HepG2 (cell line): ENCODE results near the gene DPAGT1. TPM values are rescaled to one million over a fixed set of nuclear protein-coding genes. Genes with fewer than 3 reads are reported as not detected.

Experiments used
- CHCHD3 ChIP-seq: sonication (generic); formaldehyde crosslinking; IDR thresholded peaks from 2 replicates; pipeline ENCODE4 v1.8.0; 2022; ENCODE audit warnings: mild to moderate bottlenecking, missing genetic modification reagents, moderate library complexity
- CHD4 ChIP-seq: fragments of 200-600 bp; sonication (generic); IDR thresholded peaks from 2 replicates; pipeline ENCODE4 v1.7.0; 2017; ENCODE audit warnings: mild to moderate bottlenecking, low read length, borderline replicate concordance
- CREB1 ChIP-seq, 2 experiments: fragments of 450-650 bp in 1 of 2; IDR thresholded peaks; 2 replicates each; pipeline ENCODE4 v1.6.1; 2016 to 2017; ENCODE audit warnings: control low read depth in 1 of 2, mild to moderate bottlenecking in 1 of 2, missing compliant biosample characterization in 1 of 2, missing genetic modification characterization in 1 of 2
- HNRNPH1 ChIP-seq: fragments of 200-400 bp; formaldehyde crosslinking; optimal IDR thresholded peaks from 2 replicates; pipeline ENCODE3; 2017; ENCODE audit warnings: mild to moderate bottlenecking, low read depth, low read length
- KMT2A ChIP-seq: sonication (generic); formaldehyde crosslinking; IDR thresholded peaks from 2 replicates; pipeline ENCODE4 v1.4.0; 2020; ENCODE audit warnings: missing genetic modification reagents
- MYC ChIP-seq: sonication (generic); formaldehyde crosslinking; IDR thresholded peaks from 2 replicates; pipeline ENCODE4 v1.9.0; 2021; ENCODE audit warnings: missing genetic modification reagents, borderline replicate concordance
- SETDB1 ChIP-seq: sonication (generic); formaldehyde crosslinking; IDR thresholded peaks from 2 replicates; pipeline ENCODE4 v1.5.1; 2020; ENCODE audit warnings: missing genetic modification reagents, mild to moderate bottlenecking, borderline replicate concordance
- TAF15 ChIP-seq: fragments of 200-400 bp; formaldehyde crosslinking; IDR thresholded peaks from one replicate; pipeline ENCODE4 v1.6.1; 2018; ENCODE audit warnings: mild to moderate bottlenecking, low read depth, low read length; ENCODE audit not compliant: poor library complexity, severe bottlenecking
- TEF ChIP-seq: sonication (generic); formaldehyde crosslinking; IDR thresholded peaks from 2 replicates; pipeline ENCODE4 v1.5.0; 2020; ENCODE audit warnings: missing genetic modification reagents
- TFAP4 ChIP-seq: sonication (generic); IDR thresholded peaks from 2 replicates; pipeline ENCODE4 v1.6.1; 2016; ENCODE audit warnings: low read depth, borderline replicate concordance
- TFE3 ChIP-seq: IDR thresholded peaks from 2 replicates; pipeline ENCODE4 v1.6.1; 2016
- TP53 ChIP-seq: sonication (generic); formaldehyde crosslinking; conservative IDR thresholded peaks from 2 replicates; pipeline ENCODE4 v1.4.0; 2020; ENCODE audit warnings: missing genetic modification reagents
- ZMAT5 ChIP-seq: sonication (generic); formaldehyde crosslinking; IDR thresholded peaks from 2 replicates; pipeline ENCODE4 v1.5.0; 2020; ENCODE audit warnings: mild to moderate bottlenecking, low read depth, missing genetic modification reagents, borderline replicate concordance
- ZNF136 ChIP-seq: sonication (generic); formaldehyde crosslinking; IDR thresholded peaks from 2 replicates; pipeline ENCODE4 v1.8.1; 2022; ENCODE audit warnings: low read depth, mild to moderate bottlenecking, moderate library complexity, missing genetic modification reagents
- ZNF138 ChIP-seq: sonication (generic); formaldehyde crosslinking; IDR thresholded peaks from 2 replicates; pipeline ENCODE4 v1.5.0; 2020; ENCODE audit warnings: mild to moderate bottlenecking, low read depth, missing genetic modification reagents
- ZNF333 ChIP-seq: sonication (generic); formaldehyde crosslinking; IDR thresholded peaks from 2 replicates; pipeline ENCODE4 v1.4.0; 2020; ENCODE audit warnings: mild to moderate bottlenecking, missing genetic modification reagents, borderline replicate concordance
- ZNF446 ChIP-seq: sonication (generic); formaldehyde crosslinking; IDR thresholded peaks from 2 replicates; pipeline ENCODE4 v1.5.0; 2020; ENCODE audit warnings: mild to moderate bottlenecking, missing genetic modification reagents
- ZNF547 ChIP-seq: sonication (generic); formaldehyde crosslinking; IDR thresholded peaks from 2 replicates; pipeline ENCODE4 v1.5.1; 2020; ENCODE audit warnings: mild to moderate bottlenecking, missing genetic modification reagents
- ZNF598 ChIP-seq: sonication (generic); formaldehyde crosslinking; IDR thresholded peaks from 2 replicates; pipeline ENCODE4 v1.5.1; 2020; ENCODE audit warnings: mild to moderate bottlenecking, missing genetic modification reagents, borderline replicate concordance
- ZNF7 ChIP-seq: IDR thresholded peaks from 2 replicates; pipeline ENCODE4 v1.6.1; 2016; ENCODE audit warnings: missing biosample characterization, missing genetic modification reagents
- polyA plus RNA-seq, 8 experiments: library from polyadenylated mRNA; depleted of rRNA in 3 of 8; stranded (reverse) in 7 of 8; unstranded in 1 of 8; fragments of >200 nt; fragmentation: Illumina TruSeq in 4 of 8; extraction: Trizol in 4 of 8; gene quantifications; 2 replicates each; pipeline versions ENCODE4 v1.2.1 to v1.2.3, GENCODE V29; 2011 to 2016; ENCODE audit warnings: low read depth in 4 of 8, missing spikeins in 1 of 8, mixed read lengths in 1 of 8; ENCODE audit not compliant: insufficient read depth in 1 of 8
- total RNA-seq, 5 experiments: library from RNA; depleted of rRNA; stranded (reverse); fragments of >200 nt; fragmentation: Illumina TruSeq; extraction: Trizol; gene quantifications; 2 replicates each; pipeline ENCODE4 v1.2.3, GENCODE V29; 2016; ENCODE audit warnings: low read depth in 1 of 5
- TF ChIP-seq, protein P1 (sequence below): sonication (generic); formaldehyde crosslinking; IDR thresholded peaks from 2 replicates; pipeline ENCODE4 v1.5.1; 2020; ENCODE audit warnings: missing genetic modification reagents, mild to moderate bottlenecking, borderline replicate concordance

DPAGT1 gene
- total and polyA plus RNA-seq, 2 of the 13 experiments (the other 11 are each of a cell fraction or from before 2014, with no cell fraction given), result 37.6 to 70.7 TPM

GRCh38 chr11:119084663-119085436 is 16.8 kb downstream of the DPAGT1 start, which contains the start of gene HMBS (continued):
- TF ChIP-seq SETDB1 (CRISPR knock-in tag) (no peak), ZNF547 (CRISPR knock-in tag) (peak; percentile 63; the same call in 1 of the 2 replicates), CREB1 (IDR thresholded peaks at IDR 0.05) (peak; percentile 89), CREB1 (CRISPR knock-in tag; IDR thresholded peaks at IDR 0.05) (peak; percentile 96), ZNF333 (CRISPR knock-in tag) (no peak), ZMAT5 (CRISPR knock-in tag) (no peak), TAF15 (no peak), TEF (CRISPR knock-in tag) (no peak), ZNF136 (CRISPR knock-in tag) (peak; percentile 93; the same call in 1 of the 2 replicates), KMT2A (CRISPR knock-in tag) (peak; percentile 69), TFE3 (peak; percentile 49), ZNF598 (CRISPR knock-in tag) (no peak; the same call in 1 of the 2 replicates), CHD4 (no peak), HNRNPH1 (no peak), ZNF138 (CRISPR knock-in tag) (no peak), CHCHD3 (CRISPR knock-in tag) (no peak), MYC (CRISPR knock-in tag) (peak; percentile 93; the same call in 1 of the 2 replicates), TP53 (CRISPR knock-in tag) (0 out of 2 replicates have a peak, but pooled peaks have one; percentile 69), ZNF7 (CRISPR knock-in tag) (no peak), TFAP4 (peak; percentile 90; the same call in 1 of the 2 replicates), ZNF446 (CRISPR knock-in tag) (no peak)
- TF ChIP-seq, protein P1, sequence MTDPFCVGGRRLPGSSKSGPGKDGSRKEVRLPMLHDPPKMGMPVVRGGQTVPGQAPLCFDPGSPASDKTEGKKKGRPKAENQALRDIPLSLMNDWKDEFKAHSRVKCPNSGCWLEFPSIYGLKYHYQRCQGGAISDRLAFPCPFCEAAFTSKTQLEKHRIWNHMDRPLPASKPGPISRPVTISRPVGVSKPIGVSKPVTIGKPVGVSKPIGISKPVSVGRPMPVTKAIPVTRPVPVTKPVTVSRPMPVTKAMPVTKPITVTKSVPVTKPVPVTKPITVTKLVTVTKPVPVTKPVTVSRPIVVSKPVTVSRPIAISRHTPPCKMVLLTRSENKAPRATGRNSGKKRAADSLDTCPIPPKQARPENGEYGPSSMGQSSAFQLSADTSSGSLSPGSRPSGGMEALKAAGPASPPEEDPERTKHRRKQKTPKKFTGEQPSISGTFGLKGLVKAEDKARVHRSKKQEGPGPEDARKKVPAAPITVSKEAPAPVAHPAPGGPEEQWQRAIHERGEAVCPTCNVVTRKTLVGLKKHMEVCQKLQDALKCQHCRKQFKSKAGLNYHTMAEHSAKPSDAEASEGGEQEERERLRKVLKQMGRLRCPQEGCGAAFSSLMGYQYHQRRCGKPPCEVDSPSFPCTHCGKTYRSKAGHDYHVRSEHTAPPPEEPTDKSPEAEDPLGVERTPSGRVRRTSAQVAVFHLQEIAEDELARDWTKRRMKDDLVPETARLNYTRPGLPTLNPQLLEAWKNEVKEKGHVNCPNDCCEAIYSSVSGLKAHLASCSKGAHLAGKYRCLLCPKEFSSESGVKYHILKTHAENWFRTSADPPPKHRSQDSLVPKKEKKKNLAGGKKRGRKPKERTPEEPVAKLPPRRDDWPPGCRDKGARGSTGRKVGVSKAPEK, result no peak
